Mammary epithelial cell (primary cell): ENCODE measurements around the gene EML3.

Experiments
- CTCF ChIP-seq, 2 donors: IDR thresholded peaks in 1 of 2; conservative IDR thresholded peaks in 1 of 2; 2 replicates each; pipeline ENCODE4 v1.5.1; 2011 to 2012; ENCODE audit warnings: inconsistent platforms in 2 of 2, low read length in 2 of 2, mild to moderate bottlenecking in 2 of 2, control low read depth in 1 of 2, low read depth in 1 of 2; ENCODE audit not compliant: insufficient read depth in 1 of 2; ENCODE audit errors: extremely low read depth in 1 of 2
- EZH2 ChIP-seq: IDR thresholded peaks from 2 replicates; pipeline ENCODE4 v1.6.1; 2012; ENCODE audit warnings: low read length, inconsistent platforms, borderline replicate concordance

GRCh38 chr11:62567018-62567633, 45.4 kb downstream of the EML3 start:
- TF ChIP-seq CTCF (conservative IDR thresholded peaks at IDR 0.05 in 1 of 2, IDR thresholded peaks at IDR 0.05 in 1 of 2; ENCODE audit: extremely low read depth in 1 of 2, insufficient read depth in 1 of 2, low read depth in 1 of 2, low read length in 2 of 2): no peak
- TF ChIP-seq EZH2: no peak
